Measurements from ENCODE around the gene OR3A3.

Gene OR3A3

DNA sequence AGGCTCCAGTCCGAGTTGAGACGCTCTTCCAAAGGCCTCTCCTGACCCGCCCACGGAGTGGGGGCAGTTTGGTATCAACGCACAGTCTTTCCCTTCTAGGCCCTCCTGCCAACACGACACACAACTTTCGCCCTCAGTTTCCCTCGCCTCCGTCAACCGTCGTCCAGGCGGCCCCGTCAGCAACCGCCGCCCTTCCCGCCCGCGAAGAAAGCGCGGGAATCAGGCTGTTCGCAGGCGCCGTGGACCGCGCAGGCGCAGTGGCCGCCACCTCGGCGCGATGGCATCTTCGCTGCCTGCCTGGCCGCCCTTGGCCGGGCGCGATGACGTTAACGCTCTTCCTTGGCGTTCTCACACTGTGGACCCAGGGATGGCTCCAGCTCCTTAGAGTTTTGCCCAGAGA lies 60.4 kb downstream of the OR3A3 start, which contains the start of gene SPATA22:
Gene SPATA22, minus strand, starts transcription at position 221 of the 400 bp plus-strand sequence. CDS start 2,494 bp downstream, outside the sequence.
- no peak for DNase-seq (ENCODE audit: low read depth in 2 of 3, low spot score in 2 of 3)

DNA sequence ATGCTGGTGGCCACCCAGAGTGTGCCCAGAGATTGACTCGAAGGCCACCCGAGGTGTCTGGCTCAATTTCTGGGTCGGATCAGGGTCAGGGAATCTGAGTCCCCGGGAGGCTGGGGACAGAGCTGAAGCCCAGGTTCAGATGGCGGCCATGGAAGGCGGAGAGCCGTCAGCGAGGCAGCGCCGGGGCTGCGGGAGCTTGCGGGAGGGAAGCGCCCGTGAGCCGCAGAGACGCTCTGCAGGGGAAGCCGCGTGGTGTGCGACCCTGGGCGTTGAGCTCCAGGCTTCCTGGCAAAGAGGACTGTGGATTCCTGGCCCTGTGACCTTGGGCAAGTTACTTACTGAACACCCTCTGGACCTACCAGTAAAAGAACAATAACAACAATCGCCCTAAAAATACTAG lies 61.0 kb downstream of the OR3A3 start:
- DNase-seq (ENCODE audit: low read depth in 2 of 3, low spot score in 2 of 3): no peak

Data from activated CD8-positive, alpha-beta memory T cell treated with anti-CD3 and anti-CD28 coated beads for 48 hours (primary cell).